OCI-LY3 (cell line): ENCODE measurements around the gene MERTK.

Experiments used
- CTCF ChIP-seq: fragments of 200-600, 300-600 bp; sonication (generic); IDR thresholded peaks from 2 replicates; pipeline ENCODE4 v1.5.1; 2014; ENCODE audit warnings: antibody characterized with exemption, low read length, low read depth
- EZH2phosphoT487 ChIP-seq: fragments of 200-600 bp; shearing (Covaris generic); IDR thresholded peaks from 2 replicates; pipeline ENCODE4 v1.6.1; 2018; ENCODE audit warnings: antibody characterized with exemption, mixed run types, low read depth

- no peak for TF ChIP-seq CTCF
- no peak for TF ChIP-seq EZH2phosphoT487
These were observed 84.4 kb downstream of the MERTK start for GRCh38 chr2:111982822-111983221.
